HG03066 (cell line): ENCODE results near the gene ADAMTSL3.

Source experiments
- ATAC-seq: cut with Tn5 transposase; IDR thresholded peaks from one replicate; pipeline ENCODE4 v1.9.1; 2021; ENCODE audit warnings: low read depth; ENCODE audit not compliant: unreplicated experiment

ADAMTSL3 gene

DNA sequence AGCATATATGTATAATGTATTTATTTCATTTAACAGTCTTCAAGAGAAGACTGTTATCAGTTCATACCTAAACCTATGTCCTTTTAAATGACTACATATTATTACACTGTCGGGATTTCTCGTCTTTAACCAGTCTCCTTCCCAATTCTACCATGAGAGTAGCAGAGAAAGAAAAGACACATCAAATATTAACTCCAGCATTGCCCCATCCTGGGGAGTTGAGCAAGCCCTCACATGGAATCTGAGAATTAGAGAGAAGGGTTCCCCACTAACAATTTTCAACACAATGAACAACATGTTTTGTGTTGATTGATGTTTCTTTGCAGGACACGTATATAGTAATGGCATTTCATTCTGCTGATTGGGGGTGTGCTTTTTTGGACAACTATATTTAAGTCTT, 257.4 kb downstream of the ADAMTSL3 start:
- ATAC-seq, result no peak

DNA sequence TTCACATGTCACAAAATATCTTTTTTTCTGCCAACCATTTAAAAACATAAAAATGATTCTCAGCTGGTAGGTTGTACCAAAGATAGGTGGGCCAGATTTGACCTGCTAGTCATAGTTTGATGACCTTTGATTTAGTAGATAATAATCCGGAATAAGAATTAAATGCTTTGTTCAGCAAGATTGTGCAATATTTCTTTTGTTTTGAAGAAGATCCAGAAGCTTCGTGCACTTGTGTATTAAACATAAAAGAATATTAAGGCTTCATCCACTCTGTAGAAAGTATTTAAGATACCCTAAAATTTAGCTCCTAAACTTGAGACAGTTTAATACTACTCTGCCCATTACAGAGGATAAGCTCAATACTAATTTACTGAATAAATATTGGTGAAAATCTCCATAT, 258.4 kb downstream of the ADAMTSL3 start:
- no peak for ATAC-seq

DNA sequence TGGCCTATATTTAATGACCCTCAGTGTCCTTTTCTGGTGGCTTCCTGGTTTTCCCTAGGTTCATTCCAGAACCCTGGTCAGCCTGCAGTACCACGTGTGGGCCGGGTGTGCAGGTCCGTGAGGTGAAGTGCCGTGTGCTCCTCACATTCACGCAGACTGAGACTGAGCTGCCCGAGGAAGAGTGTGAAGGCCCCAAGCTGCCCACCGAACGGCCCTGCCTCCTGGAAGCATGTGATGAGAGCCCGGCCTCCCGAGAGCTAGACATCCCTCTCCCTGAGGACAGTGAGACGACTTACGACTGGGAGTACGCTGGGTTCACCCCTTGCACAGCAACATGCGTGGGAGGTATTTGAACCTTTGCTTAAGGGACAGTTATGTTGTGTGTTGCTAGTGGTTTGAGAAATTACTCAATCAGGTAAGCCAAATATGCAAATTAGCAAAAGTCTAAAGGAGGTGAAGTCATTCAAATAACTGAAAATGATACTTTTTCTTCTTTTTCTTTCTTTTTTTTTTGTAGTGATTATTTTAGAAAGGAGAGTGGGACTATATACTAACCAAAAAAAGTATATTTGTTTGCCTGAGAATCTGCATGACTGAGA, 259.2 kb downstream of the ADAMTSL3 start:
- no peak for ATAC-seq

DNA sequence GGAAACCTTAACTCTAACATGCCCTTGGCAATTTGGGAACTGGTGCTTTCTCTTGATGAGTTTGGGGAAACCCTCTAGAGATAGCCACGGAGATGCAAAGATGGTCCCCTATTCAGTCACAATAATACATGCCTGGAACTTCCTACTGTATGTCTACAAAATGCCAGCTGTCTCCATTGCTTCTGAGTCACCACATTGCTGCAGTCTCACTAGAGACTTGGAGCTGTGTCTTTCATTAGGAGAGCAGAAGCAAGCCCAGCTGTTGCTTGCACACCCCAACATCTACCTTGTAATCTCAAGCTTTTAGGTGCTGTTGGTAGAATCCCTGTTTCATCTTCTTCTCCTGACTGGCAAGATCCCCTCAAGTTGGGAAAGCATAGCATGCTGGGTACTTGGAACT, 261.0 kb downstream of the ADAMTSL3 start:
- ATAC-seq, result no peak

DNA sequence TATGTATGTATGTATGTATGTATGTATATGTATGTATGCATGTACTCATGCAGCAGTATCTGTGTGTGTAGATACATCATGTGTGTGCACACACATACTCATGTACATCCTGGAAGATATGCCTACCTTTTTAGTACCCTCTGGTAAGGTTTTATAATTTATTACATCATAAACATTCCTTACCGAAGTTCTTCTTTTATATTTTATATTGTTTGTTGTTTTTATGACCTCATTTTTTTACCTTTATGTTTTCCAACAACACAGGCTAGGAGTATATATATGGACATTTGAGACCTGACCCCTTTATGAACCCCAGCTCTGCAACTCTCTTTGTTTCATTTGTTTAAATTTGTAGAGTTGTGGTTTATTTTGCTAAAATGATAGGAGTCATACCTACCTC, 263.5 kb downstream of the ADAMTSL3 start:
- no peak for ATAC-seq

DNA sequence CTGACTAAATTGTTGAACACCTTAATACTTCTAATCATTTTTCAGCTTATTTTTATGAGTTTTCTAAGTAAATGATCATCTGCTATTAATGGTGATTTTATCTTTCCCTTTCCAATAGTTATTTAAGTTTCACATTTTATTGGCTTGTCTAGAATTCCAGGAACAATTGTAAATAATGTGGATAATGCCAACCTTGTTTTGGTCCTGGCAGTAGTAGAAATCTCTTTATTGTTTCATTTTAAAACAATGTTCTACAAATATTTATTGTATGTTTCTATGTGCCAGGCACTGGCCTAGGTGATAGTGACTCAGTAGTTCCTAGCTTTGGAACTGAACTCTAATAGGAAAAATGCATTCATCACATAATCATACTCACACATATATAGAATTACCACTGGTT, 264.1 kb downstream of the ADAMTSL3 start:
- ATAC-seq, result no peak

DNA sequence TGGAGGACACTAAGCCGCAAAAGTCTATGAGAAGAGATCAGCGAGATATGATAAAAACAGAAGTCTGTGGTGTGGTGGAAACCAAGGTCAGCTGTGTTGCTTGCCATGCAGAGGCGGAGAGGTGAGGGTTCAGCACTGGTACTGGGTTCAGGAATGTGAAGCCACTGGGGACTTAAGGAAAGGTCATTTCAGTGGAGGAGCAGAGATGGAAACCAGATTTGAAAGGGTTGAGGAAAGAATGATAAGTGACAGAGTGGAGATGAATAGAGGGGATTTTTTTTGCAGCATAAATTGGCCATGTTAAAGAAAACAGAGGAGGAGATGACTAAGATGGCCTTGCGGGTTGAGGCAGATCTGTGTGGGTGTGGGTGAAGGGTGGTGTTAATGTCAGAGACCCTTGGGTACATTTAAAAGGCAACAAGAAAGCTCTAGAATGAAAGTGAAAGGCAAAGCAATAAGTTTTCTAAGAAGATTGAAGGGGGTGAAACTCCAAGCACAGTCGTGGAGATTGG, 265.5 kb downstream of the ADAMTSL3 start:
- peak; percentile 68 for ATAC-seq

DNA sequence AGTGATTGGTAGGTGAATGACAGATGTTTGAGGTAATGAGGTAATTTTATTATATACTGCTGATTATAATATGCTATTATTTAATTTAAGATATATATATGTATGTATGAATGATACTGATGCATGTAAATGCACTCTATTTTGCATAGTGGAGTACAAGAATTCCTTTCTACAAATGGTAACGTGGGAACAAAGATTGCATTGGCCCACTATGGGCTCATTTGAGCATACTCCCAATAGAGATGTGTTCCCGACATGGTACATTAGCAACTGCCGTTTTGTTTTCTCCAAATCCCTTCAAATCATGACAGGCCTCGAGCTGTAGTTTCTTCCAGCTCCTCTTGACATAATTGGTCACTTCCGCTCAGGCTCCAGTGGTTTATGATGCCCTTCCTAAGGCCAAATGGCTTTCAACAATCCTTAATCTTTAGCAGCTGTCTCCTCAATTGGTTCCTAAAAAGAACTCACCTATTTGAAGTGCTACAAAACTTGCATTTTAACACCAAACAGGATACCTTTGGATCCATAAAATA, 266.1 kb downstream of the ADAMTSL3 start:
- ATAC-seq, result no peak

DNA sequence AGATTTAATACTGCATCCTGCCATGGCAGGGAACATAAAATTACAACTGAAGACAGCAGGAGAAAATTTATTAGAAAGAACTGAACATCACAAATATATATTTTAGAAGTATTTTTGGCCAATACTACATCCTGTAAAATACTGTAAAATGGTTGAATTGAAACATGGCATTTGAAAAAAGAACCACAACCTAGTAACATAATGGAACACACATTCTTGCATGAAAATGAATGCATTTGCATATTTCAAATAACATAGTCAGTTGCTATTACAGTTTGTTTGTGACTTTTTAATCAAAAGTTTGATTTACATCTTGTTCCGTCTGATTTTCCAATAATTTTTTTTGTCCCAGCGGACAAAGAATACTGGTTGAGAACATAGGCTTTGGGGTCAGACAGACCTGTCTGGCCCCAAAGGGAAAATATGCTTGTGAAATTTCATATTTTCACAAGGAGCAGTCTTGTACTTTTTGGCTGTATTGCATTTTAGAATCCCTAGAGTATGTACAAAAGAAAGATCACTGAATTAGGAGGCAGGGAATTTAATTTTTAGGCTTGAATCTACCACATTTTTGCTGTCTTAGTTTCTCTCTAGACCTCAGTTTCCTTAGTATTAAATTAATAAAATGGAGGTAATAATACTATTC, 268.8 kb downstream of the ADAMTSL3 start:
- ATAC-seq, result no peak

DNA sequence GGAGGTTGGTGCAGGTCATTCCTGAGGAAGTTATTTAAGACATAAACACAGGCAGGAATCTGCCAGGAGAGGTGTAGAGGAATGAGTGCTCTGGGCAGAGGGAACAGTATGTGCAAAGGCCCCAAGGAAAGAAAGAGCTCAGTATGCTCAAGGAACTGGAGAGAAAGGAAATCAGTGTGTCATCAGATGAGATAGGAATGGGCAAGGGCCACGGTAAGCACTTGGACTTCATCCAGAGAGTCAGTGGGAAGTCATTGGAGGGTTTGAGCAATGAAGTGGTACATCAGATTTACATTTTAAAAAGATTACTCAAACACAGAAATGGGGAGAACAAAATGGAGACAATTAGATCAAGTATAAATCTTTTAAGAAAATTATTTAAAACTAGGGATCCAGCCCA, 272.2 kb downstream of the ADAMTSL3 start:
- ATAC-seq, result no peak

DNA sequence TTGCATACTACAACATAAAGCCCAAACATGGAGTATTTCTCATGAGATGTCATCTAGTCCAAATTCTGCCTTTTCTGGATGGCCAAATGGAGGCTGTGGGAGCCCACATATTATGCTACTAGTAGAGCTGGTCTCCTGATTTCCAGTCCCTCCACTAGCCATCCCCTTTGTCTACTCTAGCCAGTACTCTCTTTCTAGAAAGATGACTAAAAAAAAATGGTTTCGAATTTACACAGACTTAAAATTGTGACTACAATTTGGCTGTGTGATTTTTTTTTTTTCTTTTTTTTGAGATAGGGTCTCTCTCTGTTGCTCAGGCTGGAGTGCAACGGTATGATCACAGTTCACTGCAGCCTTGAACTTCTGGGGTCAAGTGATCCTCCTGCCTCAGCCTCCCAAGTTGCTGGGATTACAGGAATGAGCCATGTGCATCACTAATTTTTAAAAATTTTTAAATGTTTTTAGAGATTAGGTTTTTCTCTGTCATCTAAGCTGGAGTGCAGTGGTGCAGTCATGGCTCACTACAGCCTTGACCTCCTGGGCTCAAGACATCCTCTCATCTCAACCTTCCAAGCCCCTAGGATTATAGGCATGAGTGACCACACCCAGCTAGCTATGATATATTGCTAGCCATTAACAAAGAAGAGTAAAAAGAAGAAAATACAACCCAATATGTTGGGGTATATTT, 273.9 kb downstream of the ADAMTSL3 start:
- peak; percentile 39 for ATAC-seq

DNA sequence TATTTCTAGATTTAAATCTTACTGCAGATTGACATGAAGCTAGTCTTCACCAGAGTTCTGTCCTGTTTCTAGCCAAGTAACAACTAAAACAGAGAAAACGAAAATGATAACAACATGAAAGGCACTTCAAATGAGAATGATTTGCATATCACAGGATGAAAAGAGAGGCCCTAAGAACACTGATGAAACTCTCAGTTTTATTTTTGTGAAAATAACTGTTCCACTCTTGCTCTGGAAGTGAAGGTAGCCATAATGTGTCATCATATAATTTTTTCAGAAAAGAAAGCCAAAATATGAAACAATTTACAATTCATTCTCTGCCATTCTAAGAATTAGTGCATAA, 274.4 kb downstream of the ADAMTSL3 start:
- ATAC-seq, result peak; percentile 79

DNA sequence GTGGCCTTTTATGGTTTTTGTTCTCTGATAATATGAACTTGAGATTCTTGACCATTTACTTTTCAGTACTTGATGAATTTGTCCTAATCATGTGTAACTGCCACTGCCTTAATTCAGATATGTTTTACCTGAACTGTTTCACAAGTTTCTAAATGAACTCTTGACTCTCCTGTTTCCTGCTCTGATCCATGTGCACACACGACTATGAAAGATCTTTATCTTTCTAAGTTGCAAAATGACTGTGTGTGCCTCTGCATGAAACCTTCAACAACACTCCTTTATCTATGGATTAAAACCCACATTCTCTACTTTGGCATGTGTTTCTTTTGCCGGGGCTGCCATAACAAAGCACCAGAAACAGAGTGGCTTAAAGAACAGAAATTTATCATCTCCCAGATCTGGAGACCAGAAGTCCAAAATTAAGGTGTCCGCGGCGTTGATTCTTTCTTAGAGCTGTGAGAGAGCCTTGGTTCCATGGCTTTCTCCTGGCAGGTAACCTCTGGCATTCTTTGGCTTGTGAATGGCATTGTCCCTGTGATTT, 275.0 kb downstream of the ADAMTSL3 start:
- ATAC-seq, result peak; percentile 51

DNA sequence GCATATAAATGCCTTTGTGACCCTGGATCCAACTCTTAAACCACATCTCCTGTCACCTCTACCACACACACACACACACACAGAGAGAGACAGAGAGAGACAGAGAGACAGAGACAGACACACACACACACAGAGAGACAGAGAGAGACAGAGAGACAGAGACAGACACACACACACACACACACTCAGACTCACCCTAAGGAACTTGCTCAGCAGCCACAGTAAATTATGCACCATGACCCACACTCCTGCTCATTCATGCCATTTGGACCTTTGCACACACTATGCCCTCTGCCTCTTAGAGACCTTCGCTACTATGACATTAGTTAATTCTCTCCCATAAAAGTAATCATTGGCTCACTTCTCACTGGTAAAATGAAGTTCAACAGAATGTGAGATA, 275.7 kb downstream of the ADAMTSL3 start:
- ATAC-seq, result no peak

DNA sequence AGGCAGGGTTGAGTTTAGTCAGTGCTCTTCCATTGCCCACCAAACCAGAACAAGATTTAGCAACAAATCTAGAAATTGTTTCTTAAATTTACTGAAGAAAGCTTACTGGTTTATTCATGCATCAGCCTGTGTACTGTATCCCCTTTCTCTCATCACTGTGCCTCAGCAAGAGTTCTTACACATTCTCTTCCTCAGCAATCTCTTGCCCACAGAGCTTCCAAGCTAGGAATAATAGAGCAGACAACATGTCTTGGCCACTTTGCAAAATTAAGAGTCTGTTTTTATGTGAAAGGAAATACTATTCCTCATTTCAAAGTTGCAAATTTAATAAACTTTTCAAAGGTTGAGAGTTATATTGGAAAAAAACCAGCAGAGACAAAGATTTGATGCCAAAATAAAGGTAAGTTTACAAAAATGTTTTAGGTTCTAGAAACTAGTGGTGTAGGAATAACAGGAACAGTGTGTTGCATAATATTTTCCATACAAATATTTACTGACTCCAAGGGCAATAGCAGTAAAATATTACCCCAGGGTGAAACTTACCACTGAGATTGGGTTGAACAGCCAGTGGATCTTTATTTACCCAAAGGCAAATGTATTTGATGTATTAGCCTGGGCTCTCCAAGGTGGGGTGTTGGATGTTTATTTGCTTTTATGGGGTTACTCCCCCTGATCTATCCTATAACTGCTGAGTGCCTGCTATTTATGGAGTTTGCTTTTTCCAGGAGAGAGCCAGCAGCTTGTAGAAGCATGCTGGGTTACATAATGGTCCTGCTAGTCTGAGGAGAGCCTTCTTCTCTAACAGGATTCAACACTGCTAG, 276.7 kb downstream of the ADAMTSL3 start:
- ATAC-seq, result no peak

DNA sequence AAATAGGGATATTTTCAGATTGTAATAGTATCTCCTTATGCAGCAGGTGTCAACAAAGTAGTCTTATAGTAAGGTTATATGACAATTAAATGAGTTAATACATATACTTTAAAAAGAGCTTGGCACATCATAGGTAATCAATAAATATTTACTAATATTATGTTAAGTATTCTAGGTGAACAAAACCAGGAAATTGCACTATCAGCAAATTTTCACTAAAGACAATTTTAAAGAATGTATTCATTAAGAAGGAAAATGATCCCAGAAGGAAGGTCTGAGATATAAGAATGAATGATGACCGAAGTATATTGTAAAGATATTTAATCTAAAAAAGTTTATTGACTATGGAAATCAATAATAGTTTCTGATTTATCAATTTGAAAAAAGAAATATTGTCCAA, 281.9 kb downstream of the ADAMTSL3 start:
- ATAC-seq, result no peak

DNA sequence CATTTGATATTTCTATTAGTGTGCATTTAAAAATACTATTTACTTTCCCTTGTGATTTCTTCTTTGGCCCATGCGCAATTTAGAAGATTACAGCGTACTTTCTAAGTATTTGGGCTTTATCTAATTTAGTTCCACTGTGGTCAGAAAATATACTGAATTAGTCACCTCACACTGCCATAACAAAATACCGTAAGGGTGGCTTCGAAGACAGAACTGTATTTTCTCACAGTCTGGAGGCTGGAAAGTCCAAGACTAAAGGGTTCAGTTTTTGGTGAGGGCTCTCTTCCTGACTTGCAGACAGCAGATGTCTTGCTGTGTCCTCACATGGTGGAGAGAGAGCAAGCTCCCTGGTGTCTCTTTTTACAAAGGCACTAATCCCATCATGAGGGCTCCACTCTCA, 286.2 kb downstream of the ADAMTSL3 start:
- ATAC-seq, result no peak

DNA sequence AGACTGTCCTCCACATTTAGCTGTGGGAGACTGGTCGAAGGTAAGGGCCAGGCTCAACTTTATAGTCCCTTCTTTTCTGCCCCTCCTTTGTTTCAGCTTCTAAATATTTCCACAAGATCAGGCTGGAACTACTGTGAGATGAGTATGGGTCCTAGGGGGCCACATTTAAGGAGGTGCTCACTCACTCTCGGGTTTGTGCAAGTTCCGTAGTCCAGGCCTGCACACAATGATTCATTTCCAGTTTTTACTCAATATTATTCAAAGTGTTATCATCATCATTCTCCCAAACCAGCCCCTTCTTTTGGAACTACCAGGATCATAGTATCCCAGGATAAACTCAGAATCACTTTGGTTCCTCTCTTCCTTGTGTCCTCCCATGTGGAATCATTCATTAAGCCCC, 289.1 kb downstream of the ADAMTSL3 start:
- no peak for ATAC-seq

DNA sequence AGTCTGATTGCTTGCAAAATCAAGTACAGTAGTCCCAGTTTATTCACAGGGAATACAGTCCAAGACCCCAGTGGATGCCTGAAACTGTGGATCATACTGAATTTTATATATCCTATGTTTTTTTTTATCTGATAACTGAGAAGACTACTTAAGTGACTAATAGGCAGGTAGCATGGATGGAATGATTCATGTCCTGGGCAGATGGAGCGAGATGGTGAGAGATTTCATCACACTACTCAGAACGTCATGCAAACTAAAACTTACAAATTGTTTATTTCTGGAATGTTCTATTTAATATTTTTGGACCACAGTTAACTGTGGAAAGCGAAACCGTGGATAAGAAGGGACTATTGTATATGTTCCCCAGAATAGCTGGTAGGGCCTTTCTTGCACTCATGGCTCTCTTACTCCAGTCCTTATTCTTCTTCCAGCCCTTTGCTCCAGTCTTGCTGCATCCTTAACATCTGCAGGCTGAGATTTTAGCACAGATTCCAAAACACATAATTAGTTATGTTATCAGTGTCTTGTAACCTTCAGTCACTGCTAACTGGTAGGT, 290.0 kb downstream of the ADAMTSL3 start:
- ATAC-seq, result no peak

DNA sequence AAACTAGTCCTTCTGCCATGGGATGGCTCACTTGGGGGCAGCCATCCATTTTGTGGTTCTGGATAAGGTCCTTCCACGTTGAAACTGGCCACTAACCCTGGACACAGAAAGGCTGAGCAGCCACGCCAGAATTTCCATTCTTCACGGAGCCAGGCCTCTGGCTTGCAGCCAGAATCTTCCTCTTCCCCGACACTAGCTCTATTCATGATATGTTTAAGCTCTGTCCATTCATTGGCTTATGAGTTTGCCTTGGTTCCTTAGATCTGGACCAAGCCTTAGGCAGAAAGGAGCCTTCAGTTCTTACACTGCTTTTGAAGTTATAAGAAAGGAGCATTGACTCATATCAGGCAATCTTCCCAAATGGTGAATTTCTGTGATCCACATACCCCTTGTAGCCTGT, 293.2 kb downstream of the ADAMTSL3 start:
- ATAC-seq, result no peak
